MCF 10A (cell line): Measurements from ENCODE around the gene POLR2M. TPM values are rescaled to one million over a fixed set of nuclear protein-coding genes. Genes with fewer than 3 reads are reported as not detected.

ENCODE experiments used
- BruUV-seq: library from RNA; stranded (reverse); fragments of 400-500 nt; replicated peaks from 2 replicates; lab custom pipeline; 2021; lab: Mats Ljungman, UMichigan
- CTCF ChIA-PET: fragments of 300-600 bp; sonication (Branson Sonifier 250); formaldehyde crosslinking; extraction: SDS; loops from one replicate; lab custom pipeline; 2021; ENCODE audit warnings: antibody characterized with exemption, inconsistent platforms; lab: Yijun Ruan, JAX
- POLR2A ChIA-PET: fragments of 300-600, 350-650 bp; sonication (Branson Sonifier 250); formaldehyde crosslinking; extraction: SDS; loops from one replicate; lab custom pipeline; 2020; ENCODE audit warnings: antibody characterized with exemption, inconsistent platforms; lab: Yijun Ruan, JAX
- DNase-seq: peaks from one replicate; pipeline ENCODE4 v3.0.0-alpha.2; 2018; ENCODE audit not compliant: unreplicated experiment
- H3K27ac Mint-ChIP-seq: one replicate; pipeline ENCODE4 v1.8.0; 2022; ENCODE audit warnings: mild to moderate bottlenecking, low read depth, mixed read lengths; ENCODE audit not compliant: unreplicated experiment
- H3K27me3 Mint-ChIP-seq: one replicate; pipeline ENCODE4 v1.8.0; 2022; ENCODE audit warnings: mixed read lengths; ENCODE audit not compliant: insufficient read depth, unreplicated experiment
- H3K36me3 Mint-ChIP-seq: one replicate; pipeline ENCODE4 v1.8.0; 2022; ENCODE audit warnings: mild to moderate bottlenecking, moderate library complexity, mixed read lengths; ENCODE audit not compliant: insufficient read depth, unreplicated experiment
- H3K4me1 Mint-ChIP-seq: one replicate; pipeline ENCODE4 v1.8.0; 2022; ENCODE audit warnings: mixed read lengths; ENCODE audit not compliant: insufficient read depth, unreplicated experiment
- H3K4me3 Mint-ChIP-seq: one replicate; pipeline ENCODE4 v1.8.0; 2022; ENCODE audit warnings: mild to moderate bottlenecking, moderate library complexity, mixed read lengths; ENCODE audit not compliant: unreplicated experiment
- H3K9me3 Mint-ChIP-seq: one replicate; pipeline ENCODE4 v1.8.0; 2022; ENCODE audit warnings: mixed read lengths; ENCODE audit not compliant: unreplicated experiment
- CTCF ChIP-seq: fragments of 200-600 bp; IDR thresholded peaks from one replicate; pipeline ENCODE4 v1.8.0; 2022; ENCODE audit warnings: antibody characterized with exemption, mild to moderate bottlenecking; ENCODE audit not compliant: unreplicated experiment
- intact Hi-C: fragments of 100-400 bp; cut with micrococcal nuclease; formaldehyde crosslinking; loops from 2 replicates; pipeline ENCODE4 v1.14.1; 2022
- total RNA-seq: library from RNA; stranded (reverse); gene quantifications from 2 replicates; pipeline ENCODE4 v1.2.3, GENCODE V29; 2022

POLR2M gene
- total RNA-seq, 1 experiment from 2014 or later: 114 TPM

GRCh38 chr15:57762302-57762701, 55.8 kb downstream of the POLR2M start:
- intact Hi-C loops: no loop called here
- no peaks in the 10 kb centered on the region for H3K27me3 Mint-ChIP-seq
- TF ChIP-seq CTCF: no peak
- no peaks in the 10 kb centered on the region for H3K4me1 Mint-ChIP-seq
- H3K4me3 Mint-ChIP-seq: no peak overlapping the region
- no TSS peak for BruUV-seq
- H3K9me3 Mint-ChIP-seq: no peaks in the 10 kb centered on the region
- no peak for DNase-seq
- ChIA-PET POLR2A (no interaction called here), CTCF (interaction anchor here (0.6 to 1.1 kb wide), 4 partner anchors 11 to 233 kb away, joined by 3 to 4 read pairs (median 4); no protein-coding TSS in a partner anchor)
- H3K27ac Mint-ChIP-seq: no peak overlapping the region
- no peaks in the 10 kb centered on the region for H3K36me3 Mint-ChIP-seq

DNA sequence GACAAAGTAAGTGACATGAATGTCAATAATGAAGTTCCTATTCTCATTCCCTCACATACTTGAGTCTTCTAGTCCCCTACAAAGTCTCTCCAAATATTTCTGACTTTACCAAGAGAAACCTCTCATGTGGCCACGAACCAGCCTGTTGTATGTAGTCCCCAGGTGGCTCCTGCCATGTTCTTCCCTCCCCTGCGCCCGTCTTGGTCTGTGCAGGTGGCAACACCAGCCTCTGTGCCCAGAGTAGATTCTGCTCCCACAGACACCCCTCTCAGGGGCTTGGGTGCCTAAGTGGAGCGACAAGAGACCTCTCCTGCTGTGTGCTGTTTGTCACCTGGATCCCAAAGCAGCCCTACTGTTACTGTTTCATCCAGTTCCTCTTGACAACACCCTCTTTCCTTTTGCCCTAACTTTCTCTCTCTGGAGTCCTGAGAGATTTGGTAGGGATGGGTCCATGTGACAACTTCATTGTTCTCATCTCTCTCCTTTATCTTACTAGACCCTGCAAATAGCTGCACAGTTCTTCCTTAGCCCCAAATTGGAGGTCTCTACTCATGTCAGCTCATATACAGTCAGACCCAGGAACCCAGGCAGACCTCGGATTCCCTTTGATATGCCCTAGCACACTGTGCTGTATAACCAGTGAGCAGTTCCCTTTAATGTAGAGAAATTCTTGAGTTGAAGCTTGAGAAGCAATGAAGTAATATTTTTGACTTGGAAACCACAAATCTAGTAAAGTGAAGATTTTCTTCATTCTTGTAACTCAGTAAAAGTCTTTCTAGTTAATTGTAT, 56.9 kb downstream of the POLR2M start:
- intact Hi-C loops: no loop called here
- H3K27me3 Mint-ChIP-seq: no peaks in the 10 kb centered on the region
- CTCF ChIA-PET: interaction anchor here (0.7 to 1.3 kb wide), 2 partner anchors 12 to 73 kb away, joined by 3 to 6 read pairs; no protein-coding TSS in a partner anchor
- H3K4me1 Mint-ChIP-seq: no peaks in the 10 kb centered on the region
- H3K4me3 Mint-ChIP-seq: no peak overlapping the region
- no peak for TF ChIP-seq CTCF
- POLR2A ChIA-PET: interaction anchor here (0.5 to 0.6 kb wide), 2 partner anchors 13 to 392 kb away, joined by 3 read pairs; no protein-coding TSS in a partner anchor
- H3K36me3 Mint-ChIP-seq: no peaks in the 10 kb centered on the region
- DNase-seq: no peak
- no peak overlapping the region for H3K27ac Mint-ChIP-seq
- no peaks in the 10 kb centered on the region for H3K9me3 Mint-ChIP-seq
- no TSS peak for BruUV-seq

Other genes starting within 250 kb of the POLR2M start
- gene MYZAP, start 114.8 kb upstream of the POLR2M start, total RNA-seq: 0.96 and 1.3 TPM in 2 replicates